ENCODE measurements around the gene SLC22A31.

Gene SLC22A31

GRCh38 chr16:89184933-89185794 lies 15.2 kb downstream of the SLC22A31 start:
- Histone ChIP-seq H3K27me3 (ENCODE audit: low read length) (no peaks in the 10 kb centered on the region), H4K20me1 (ENCODE audit: low read depth, low read length) (no peaks in the 10 kb centered on the region), H3K36me3 (ENCODE audit: low read length) (no peaks in the 10 kb centered on the region), H2AFZ (ENCODE audit: low read depth, low read length, severe bottlenecking) (no peak overlapping the region), H3K79me2 (ENCODE audit: insufficient read depth, low read length) (no peaks in the 10 kb centered on the region), H3K9ac (ENCODE audit: low read length) (no peak overlapping the region), H3K4me3 (ENCODE audit: insufficient read depth, low read length, poor library complexity, severe bottlenecking) (no peak overlapping the region), H3K9me2 (replicated peaks; ENCODE audit: insufficient read depth, low read length) (no peaks in the 10 kb centered on the region), H3K9me3 (ENCODE audit: insufficient read depth, low read length) (no peaks in the 10 kb centered on the region), H3K27ac (ENCODE audit: low read depth, low read length) (no peak overlapping the region), H3K4me2 (ENCODE audit: low read depth, low read length, poor library complexity, severe bottlenecking) (no peak overlapping the region), H3F3A (ENCODE audit: insufficient read depth) (0 out of 2 replicates have a peak, but pooled peaks cover 3% of the 10 kb centered on the region)
- TF ChIP-seq EZH2phosphoT487 (conservative IDR thresholded peaks at IDR 0.05; ENCODE audit: low read length) (no peak), CTCF (IDR thresholded peaks at IDR 0.05; ENCODE audit: insufficient read depth, low read length, poor library complexity, severe bottlenecking) (no peak)

- Histone ChIP-seq H3K9me2 (replicated peaks; ENCODE audit: insufficient read depth, low read length) (no peaks in the 10 kb centered on the region), H3K27me3 (ENCODE audit: low read length) (no peaks in the 10 kb centered on the region), H3F3A (ENCODE audit: insufficient read depth) (no peaks in the 10 kb centered on the region), H2AFZ (ENCODE audit: low read depth, low read length, severe bottlenecking) (no peak overlapping the region), H3K27ac (ENCODE audit: low read depth, low read length) (no peak overlapping the region), H3K79me2 (ENCODE audit: insufficient read depth, low read length) (no peaks in the 10 kb centered on the region), H3K4me2 (ENCODE audit: low read depth, low read length, poor library complexity, severe bottlenecking) (no peak overlapping the region), H4K20me1 (ENCODE audit: low read depth, low read length) (no peaks in the 10 kb centered on the region), H3K9me3 (ENCODE audit: insufficient read depth, low read length) (no peaks in the 10 kb centered on the region), H3K36me3 (ENCODE audit: low read length) (no peaks in the 10 kb centered on the region), H3K4me3 (ENCODE audit: insufficient read depth, low read length, poor library complexity, severe bottlenecking) (no peak overlapping the region), H3K9ac (ENCODE audit: low read length) (no peak overlapping the region)
- TF ChIP-seq EZH2phosphoT487 (conservative IDR thresholded peaks at IDR 0.05; ENCODE audit: low read length) (no peak), CTCF (IDR thresholded peaks at IDR 0.05; ENCODE audit: insufficient read depth, low read length, poor library complexity, severe bottlenecking) (no peak)
Observed at GRCh38 chr16:89184677-89184932, 15.7 kb downstream of the SLC22A31 start.

DNA sequence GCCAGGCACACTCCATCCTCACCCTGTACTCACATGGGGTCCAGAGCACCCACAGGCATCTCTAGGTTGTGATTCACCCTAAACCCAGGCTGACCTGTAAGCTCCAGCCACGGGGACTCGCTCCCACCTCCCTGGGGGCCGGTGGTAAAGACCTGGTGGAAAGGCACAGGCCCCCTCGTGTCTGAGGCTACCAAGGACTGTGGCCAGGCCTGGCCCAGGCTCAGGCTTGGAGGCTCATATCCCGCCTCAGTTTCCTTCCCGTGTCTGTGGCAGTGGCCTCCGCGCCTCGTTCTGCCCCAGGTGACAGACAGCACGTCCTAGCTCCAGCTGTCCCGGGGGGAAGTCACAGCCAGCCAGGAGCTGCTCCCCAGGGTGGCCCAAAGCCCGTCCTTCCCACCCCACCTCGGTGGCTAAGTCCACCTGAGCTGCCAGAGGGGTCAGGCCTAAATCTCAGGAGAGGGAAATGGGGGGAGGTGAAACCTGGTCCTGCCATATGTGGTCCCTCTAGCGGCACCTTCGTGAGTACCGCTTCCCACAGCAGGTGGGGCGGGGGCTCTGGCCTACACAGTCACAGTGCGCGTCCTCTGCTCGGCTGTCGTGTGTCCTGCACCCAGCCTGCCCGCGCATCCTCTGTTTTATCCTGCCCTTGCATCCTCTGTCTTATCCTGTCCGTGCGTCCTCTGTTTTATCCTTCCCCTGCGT lies 16.2 kb downstream of the SLC22A31 start:
- no peaks in the 10 kb centered on the region for H3F3A ChIP-seq (ENCODE audit: insufficient read depth)
- H3K4me2 ChIP-seq (ENCODE audit: low read depth, low read length, poor library complexity, severe bottlenecking): no peak overlapping the region
- TF ChIP-seq EZH2phosphoT487 (conservative IDR thresholded peaks at IDR 0.05; ENCODE audit: low read length) (no peak), CTCF (IDR thresholded peaks at IDR 0.05; ENCODE audit: insufficient read depth, low read length, poor library complexity, severe bottlenecking) (no peak)
- no peaks in the 10 kb centered on the region for H4K20me1 ChIP-seq (ENCODE audit: low read depth, low read length)
- no peak overlapping the region for H3K9ac ChIP-seq (ENCODE audit: low read length)
- no peaks in the 10 kb centered on the region for H3K9me3 ChIP-seq (ENCODE audit: insufficient read depth, low read length)
- no peak overlapping the region for H3K4me3 ChIP-seq (ENCODE audit: insufficient read depth, low read length, poor library complexity, severe bottlenecking)
- H3K79me2 ChIP-seq (ENCODE audit: insufficient read depth, low read length): no peaks in the 10 kb centered on the region
- no peaks in the 10 kb centered on the region for H3K27me3 ChIP-seq (ENCODE audit: low read length)
- no peaks in the 10 kb centered on the region for H3K9me2 ChIP-seq (replicated peaks; ENCODE audit: insufficient read depth, low read length)
- no peak overlapping the region for H2AFZ ChIP-seq (ENCODE audit: low read depth, low read length, severe bottlenecking)
- no peaks in the 10 kb centered on the region for H3K36me3 ChIP-seq (ENCODE audit: low read length)
- no peak overlapping the region for H3K27ac ChIP-seq (ENCODE audit: low read depth, low read length)
